ENCODE measurements around the gene KCNN1.

- TF ChIP-seq POLR2A (IDR thresholded peaks at IDR 0.05) = no peak
- no peak for TF ChIP-seq CTCF (IDR thresholded peaks at IDR 0.05)
Measured at GRCh38 chr19:17948514-17948900, 18.4 kb upstream of the KCNN1 start.

All from uterus (tissue), 2 donors.